GM18505 (cell line): ENCODE measurements around the gene ALG12.
A peak's percentile ranks its signal among the peaks of the same experiment; 100 is the strongest.
"Not testable (repeated sequence)": the region's sequence is repeated elsewhere in the genome, so short reads cannot be mapped to it uniquely, and the experiment has no call there.

Experiments used
- ATAC-seq: cut with Tn5 transposase; IDR thresholded peaks from one replicate; pipeline ENCODE4 v1.9.1; 2021; ENCODE audit not compliant: unreplicated experiment
- POLR2A ChIP-seq: IDR thresholded peaks from 4 replicates; pipeline ENCODE4 v1.6.1; 2011; ENCODE audit warnings: borderline replicate concordance; ENCODE audit not compliant: insufficient read depth, insufficient read length; ENCODE audit errors: extremely low read depth

The ALG12 gene

DNA sequence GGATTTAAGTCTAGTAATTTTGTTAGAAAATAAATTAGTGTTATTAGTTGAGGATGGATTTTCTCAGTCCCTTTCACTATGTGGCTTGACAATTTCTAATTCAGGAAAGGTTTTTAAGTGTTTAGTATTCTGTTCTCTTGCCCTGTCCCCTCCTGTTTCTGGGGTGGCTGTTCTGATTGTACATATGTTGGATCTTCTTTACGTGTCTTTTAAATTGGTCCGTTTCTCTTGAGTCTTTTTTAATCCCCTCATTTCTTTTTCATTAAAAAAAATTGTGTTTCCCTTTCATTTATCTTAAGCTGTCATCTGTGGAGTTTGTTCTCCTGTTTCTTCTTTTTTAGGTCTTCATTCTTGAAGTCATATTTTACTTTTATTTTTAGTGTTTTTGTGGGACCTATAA lies 52.1 kb downstream of the ALG12 start:
- TF ChIP-seq POLR2A = no peak
- ATAC-seq = no peak

DNA sequence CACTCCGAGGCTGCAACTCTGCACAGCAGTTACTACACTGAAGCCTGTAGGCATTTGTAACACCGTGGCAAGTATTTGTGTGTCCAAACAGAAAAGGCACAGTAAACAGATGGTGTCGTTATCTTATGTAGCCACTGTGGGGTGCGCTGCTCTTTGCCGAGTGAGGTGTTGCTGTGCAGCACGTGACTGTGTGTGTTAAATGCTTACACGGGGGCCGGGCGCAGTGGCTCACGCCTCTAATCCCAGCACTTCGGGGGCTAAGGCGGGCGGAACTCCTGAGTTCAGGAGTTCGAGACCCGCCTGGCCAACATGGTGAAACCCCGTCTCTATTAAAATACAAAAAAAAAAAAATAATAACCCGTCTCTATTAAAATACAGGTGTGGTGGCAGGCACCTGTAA lies 53.1 kb downstream of the ALG12 start:
- no peak for TF ChIP-seq POLR2A
- ATAC-seq = no peak

DNA sequence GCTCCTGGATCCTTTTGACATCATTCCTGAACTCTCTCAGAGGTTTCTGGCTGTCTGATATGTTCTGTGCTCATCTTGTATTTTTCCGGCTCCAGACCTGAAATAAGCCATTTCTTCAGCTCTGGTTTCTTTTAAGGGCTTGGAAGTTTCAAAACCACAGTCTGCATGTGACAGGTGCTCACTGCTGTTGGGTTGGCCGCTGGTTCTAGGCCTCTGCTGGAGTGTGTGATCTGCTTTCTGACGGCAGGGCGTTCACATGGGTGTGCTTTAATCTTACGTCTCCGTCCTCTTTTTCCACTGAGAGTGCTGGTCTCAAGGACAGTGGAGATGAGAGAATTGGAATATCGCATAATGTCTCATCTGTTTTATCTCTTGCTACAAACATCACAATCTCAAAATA lies 54.3 kb downstream of the ALG12 start:
- ATAC-seq = no peak
- no peak for TF ChIP-seq POLR2A

DNA sequence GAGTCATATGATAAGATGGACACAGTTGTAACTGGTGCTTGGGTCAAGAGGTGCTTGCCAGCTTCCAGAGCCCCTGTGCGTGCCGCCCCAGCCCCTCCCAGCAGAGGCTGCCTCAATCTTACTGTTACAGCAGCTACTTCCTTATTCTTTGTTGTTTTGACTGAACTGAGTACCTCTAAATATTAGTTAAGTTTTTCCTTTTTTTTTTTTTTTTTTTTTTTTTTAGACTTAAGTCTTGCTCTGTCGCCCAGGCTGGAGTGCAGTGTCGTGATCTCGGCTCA lies 55.8 kb downstream of the ALG12 start:
- no peak for TF ChIP-seq POLR2A
- no peak for ATAC-seq

DNA sequence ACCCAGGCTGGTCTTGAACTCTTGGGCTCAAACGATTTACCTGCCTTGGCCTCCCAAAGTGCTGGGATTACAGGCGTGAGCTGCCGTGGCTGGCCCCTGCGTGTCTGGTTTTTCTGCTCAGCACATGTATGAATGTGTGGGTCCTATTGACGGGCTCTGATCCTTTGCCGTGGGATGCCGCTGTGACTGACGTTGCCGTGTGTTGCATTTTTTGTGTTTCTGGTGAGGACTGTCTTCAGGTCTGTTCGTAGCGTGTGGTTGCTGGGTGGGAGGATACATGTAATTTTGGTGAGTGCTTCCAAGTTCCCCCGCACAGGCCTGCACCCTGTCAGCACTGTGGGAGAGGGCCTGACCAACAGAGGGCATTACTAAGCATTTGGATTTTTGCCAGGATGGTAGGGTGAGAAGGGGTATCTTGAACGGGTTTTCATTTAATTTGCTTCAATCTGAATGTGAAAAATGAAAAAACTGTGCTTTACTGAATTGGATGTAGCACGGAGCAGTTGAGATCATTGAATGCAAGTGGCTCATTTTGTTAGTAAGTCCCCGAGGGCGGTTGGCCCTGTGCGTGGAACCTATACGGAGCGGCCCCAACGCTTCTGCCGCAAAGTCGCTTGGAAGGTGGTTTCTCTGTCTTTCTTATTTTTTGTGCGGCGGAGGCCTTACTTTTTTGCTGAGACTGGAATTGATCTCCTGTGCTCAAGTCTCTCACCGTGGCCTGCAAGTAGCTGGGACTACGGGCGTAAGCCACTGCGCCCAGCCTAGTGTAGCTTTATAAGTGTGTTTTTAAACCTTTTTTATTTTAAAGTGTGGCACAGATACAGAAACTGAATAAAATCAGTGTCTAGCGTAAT lies 56.4 kb downstream of the ALG12 start:
- ATAC-seq = no peak
- no peak for TF ChIP-seq POLR2A

DNA sequence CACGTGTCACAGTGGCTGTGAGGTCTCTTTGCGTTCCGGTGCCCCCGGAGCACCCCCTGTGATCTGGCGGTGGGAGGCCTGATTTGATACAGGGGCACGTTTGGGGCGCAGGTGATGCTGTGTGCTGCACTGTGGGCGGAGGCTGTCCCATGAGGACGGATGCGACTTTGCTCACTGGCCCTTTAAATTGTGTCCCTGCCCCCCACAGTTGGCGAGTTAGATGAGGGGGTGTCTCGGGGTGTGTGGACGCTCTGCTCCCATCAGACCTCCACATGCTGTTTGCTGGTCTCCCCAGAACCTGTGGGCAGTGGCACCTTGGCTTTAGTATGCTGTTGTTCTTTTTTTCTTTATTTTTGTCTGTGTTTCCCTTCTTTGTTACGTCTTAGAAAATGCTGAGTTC lies 59.4 kb downstream of the ALG12 start:
- ATAC-seq = no peak

DNA sequence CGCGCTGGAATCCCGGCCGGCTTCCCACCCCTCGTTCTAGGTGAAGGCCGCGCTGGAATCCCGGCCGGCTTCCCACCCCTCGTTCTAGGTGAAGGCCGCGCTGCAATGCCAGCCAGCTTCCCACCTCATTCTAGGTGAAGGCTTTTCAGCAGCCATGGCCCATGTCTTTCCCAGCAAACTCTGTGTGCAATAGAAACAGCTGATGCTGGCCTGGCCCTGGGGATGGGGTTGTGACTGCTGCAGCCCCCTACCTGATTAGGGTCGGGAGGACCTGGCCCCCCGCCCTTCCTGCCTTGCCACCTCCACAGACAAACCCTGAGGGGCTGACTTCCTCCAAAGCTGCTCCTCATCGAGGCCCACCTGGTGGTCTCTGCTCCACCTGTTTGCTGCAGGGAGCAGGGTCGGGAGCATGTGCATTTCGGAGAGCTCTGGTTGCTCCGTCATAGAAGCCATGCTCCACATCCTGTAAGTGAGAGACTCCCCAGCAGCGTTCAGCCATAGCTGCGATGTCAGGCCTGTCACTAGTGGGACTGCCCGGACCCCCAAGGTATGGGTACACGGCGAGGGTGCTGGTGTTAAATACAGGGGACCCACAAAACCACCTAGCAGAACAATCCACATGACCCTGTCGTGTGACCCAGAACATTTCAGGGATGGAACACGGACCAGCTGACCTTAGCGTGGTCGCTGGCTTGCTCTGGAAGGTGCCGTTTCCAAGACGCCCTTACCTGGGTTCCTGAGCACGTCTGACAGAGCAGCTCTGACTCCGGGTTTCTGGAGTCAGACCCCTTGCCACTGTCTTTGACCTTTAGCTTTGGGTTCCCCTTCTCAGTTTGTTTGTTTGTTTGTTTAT lies 61.2 kb downstream of the ALG12 start:
- no peak for ATAC-seq

More for the DNA sequence above, 59.4 kb downstream of the ALG12 start:
- TF ChIP-seq POLR2A = no peak

DNA sequence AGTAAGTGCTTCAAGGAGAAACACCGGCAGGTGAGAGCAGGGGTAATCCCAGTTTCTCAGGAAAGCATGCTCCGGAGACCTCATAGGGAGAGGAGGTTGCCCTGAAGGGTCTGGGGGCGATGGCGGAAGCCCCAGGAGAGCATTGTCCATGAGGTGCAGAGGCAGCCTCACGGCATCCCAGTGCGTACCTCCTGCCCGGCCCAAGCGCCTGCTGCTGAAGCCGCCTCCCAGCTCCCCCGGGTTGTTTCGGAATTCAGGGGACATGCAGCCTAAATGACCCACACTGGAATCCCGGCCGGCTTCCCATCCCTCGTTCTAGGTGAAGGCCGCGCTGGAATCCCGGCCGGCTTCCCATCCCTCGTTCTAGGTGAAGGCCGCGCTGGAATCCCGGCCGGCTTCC lies 61.9 kb downstream of the ALG12 start:
- ATAC-seq = no peak
- TF ChIP-seq POLR2A = no peak

More for the DNA sequence above, 61.2 kb downstream of the ALG12 start:
- no peak for TF ChIP-seq POLR2A

DNA sequence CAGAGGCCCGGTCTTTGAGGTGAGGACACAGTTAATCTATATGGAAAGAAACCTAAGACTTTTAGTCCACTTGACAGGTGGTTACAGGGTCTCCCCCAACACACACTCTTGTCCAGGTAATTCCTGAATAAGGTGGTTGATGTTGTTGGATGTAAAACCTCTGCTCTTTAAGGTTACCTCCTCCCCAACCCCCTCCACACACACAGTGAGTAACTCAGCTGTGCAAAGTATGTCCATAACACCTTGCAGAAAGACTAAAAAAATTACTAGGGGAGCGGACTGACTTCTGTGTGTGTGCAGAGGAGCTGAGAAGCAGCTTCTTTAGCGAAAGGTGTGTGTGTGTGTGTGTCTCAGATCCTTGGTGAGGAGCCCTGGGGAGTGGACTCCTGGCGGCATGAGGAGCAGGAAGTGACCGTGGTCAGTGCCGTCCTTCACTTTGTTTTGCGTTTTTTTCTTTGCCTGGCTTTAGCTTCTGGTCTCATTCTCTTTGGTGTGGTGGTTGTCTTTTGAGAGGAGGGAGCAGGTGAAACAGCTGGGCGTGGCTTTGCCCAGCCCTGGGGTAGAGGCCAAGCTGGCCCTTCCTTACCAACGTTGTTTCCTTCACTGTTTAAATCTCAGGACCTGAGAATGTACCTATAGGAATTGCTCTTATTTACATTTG lies 62.9 kb downstream of the ALG12 start:
- no peak for TF ChIP-seq POLR2A
- no peak for ATAC-seq

DNA sequence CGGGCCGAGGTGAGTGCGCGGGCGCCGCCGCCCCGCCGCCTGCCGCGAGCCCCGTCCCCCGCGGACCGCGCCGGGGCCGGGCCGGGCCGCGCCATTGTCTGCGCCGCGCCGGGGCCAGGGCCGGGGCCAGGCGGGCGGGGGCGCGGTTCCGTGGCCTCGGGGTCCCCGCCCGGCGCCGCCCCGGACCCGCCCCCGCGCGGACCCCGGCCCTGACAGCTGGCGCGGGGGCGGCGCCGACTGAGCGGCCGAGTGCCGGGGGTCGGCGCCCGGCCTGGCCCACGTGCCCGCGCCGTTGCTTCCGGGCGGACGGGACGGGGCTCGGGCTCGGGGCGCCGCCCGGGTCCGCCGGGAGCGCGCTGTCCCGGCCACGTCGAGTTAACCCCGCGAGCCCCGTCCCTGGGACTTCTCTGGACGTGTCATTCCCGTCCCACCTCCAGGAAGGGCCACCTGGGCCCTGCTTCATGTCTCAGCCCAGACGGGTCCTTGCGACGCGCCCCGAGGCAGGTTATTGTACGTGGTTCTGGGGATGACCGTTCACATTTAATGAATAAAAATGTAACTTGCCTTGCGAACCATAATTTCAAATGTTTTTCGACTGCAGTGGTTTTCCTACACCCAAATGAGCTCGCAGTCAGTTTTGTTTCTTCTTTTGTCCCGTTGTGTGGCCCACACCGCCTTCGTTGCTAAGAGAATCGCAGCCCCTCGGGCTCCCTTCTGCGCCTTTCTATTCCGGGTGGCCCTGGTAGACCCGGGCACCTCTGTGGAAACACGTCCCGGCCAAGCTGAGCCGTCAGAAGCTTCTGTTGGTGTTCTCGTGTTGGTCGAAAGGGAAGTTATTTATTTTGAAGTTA lies 64.0 kb downstream of the ALG12 start:
- ATAC-seq = peak; percentile 43

DNA sequence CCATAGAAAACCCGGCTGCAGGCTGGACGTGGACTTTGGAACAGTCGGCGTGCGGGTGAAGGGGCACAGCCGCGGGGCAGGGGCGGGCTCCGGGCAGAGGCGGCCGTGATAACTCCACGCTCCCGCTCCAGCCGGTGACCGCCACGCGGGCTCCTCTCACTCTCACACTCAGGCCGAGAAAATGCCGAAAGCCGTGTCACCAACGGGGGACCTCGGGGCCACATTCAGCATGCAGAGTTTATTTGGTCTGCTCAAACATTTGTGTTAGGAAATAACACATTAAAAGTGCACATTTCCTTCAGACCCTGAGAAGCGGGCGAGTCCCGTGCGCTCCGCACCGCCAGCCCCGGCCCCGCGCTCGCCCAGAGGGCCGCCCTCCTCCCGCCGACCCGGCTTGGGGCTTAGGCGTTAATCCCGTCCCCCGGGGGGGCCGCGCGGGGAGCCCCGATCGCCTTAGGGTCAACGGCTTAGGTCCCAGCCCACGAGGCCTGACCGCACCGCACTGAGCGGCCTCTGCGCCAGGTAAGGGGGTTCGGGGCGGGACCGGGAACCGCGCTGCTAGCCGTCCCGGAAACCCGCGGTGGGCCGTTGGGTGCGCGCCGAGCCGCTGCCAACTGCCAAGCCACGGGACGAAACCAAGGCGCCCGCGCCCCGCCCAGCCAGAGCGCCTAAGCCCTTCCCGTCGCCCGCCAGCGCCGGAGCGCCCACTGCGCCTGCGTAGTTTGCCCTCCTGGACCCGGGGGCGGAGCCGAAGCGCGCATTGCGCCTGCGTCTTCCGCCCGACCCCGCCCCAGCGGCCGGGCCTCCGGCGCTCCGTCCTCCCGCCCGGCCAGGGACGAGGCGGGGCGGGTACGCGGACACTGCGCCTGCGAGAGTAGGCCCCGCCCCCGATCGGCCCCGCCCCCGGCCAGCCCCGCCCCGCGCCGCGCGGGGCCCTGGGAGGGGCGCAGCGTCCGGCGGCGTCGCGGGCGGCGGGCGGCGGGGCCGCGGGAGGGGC lies 65.0 kb downstream of the ALG12 start, which contains the start of gene ZBED4:
Gene ZBED4, plus strand, starts transcription at position 947 of the 997 bp plus-strand sequence. CDS start 29,819 bp downstream, outside the sequence.
- TF ChIP-seq POLR2A = peak; percentile 82
- peak; percentile 76 for ATAC-seq

More for the DNA sequence above, 64.0 kb downstream of the ALG12 start:
- no peak for TF ChIP-seq POLR2A

DNA sequence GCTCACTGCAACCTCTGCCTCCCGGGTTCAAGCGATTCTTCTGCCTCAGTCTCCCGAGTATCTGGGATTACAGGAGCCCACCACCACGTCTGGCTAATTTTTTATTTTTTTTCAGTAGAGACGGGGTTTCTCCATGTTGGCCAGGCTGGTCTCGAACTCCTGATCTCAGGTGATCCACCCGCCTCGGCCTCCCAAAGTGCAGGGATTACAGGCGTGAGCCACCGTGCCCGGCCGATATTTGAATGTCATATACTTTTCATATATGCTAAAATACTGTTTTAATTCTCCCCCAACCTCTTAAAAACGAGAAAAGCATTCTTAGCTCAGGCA lies 65.7 kb downstream of the ALG12 start:
- not testable (repeated sequence) for ATAC-seq
